Sigmoid colon (tissue), 7 donors: ENCODE results near the gene FAM193A. TPM values are rescaled to one million over a fixed set of nuclear protein-coding genes. Genes with fewer than 3 reads are reported as not detected.

Source experiments
- DNase-seq: peaks from one replicate; pipeline ENCODE4 v3.0.0-alpha.2; 2019
- H3K27ac ChIP-seq, 4 donors: fragments of 200-600 bp; sonication (generic); one replicate each; pipeline ENCODE4 v1.5.1; 2016 to 2019; ENCODE audit warnings: mild to moderate bottlenecking in 1 of 4
- H3K27me3 ChIP-seq, 3 donors: fragments of 200-600 bp; sonication (generic); one replicate each; pipeline ENCODE4 v1.5.1; 2019; ENCODE audit warnings: mild to moderate bottlenecking in 1 of 3
- H3K36me3 ChIP-seq, 4 donors: fragments of 200-600 bp; sonication (generic); one replicate each; pipeline ENCODE4 v1.5.1; 2016 to 2019
- H3K4me1 ChIP-seq, 4 donors: fragments of 200-600 bp; sonication (generic); one replicate each; pipeline ENCODE4 v1.5.1; 2017 to 2019
- H3K4me3 ChIP-seq, 4 donors: fragments of 200-600 bp; sonication (generic); one replicate each; pipeline ENCODE4 v1.5.1; 2017 to 2019; ENCODE audit warnings: mild to moderate bottlenecking in 2 of 4, moderate library complexity in 1 of 4
- H3K9me3 ChIP-seq, 4 donors: fragments of 200-600 bp in 3 of 4; sonication (generic) in 3 of 4; one replicate each; pipeline versions ENCODE4 v1.5.1 to v1.6.1; 2013 to 2019
- EP300 ChIP-seq, 4 donors: sonication (generic); formaldehyde crosslinking; IDR thresholded peaks; one replicate each; pipeline ENCODE4 v1.6.1; 2017; ENCODE audit warnings: antibody characterized with exemption in 4 of 4
- POLR2A ChIP-seq, 2 donors: fragments of 450-650 bp; IDR thresholded peaks; one replicate each; pipeline ENCODE4 v1.6.1; 2016; ENCODE audit warnings: antibody characterized with exemption in 2 of 2, mild to moderate bottlenecking in 2 of 2, moderate library complexity in 2 of 2
- POLR2AphosphoS5 ChIP-seq, 4 donors: sonication (generic); formaldehyde crosslinking; IDR thresholded peaks; one replicate each; pipeline ENCODE4 v1.6.1; 2017; ENCODE audit warnings: antibody characterized with exemption in 4 of 4
- WGBS, 2 donors: extraction: QIAGEN DNeasy Blood & Tissue Kit; methylation state at CpG; one replicate each; pipeline ENCODE4 v1.1.7; 2013; 5-methylcytosine and 5-hydroxymethylcytosine counted together
- intact Hi-C: fragments of 100-400 bp; cut with DNase I; formaldehyde crosslinking; loops from one replicate; pipeline ENCODE4 v1.15.1; 2023
- polyA plus RNA-seq, 3 donors: library from polyadenylated mRNA; stranded (reverse); fragments of 200-250 nt; gene quantifications; one replicate each; pipeline ENCODE4 v1.2.3, GENCODE V29; 2013
- total RNA-seq, 4 donors: library from RNA; depleted of rRNA; stranded (reverse); fragments of >200 nt; gene quantifications; one replicate each; pipeline ENCODE4 v1.1.0, GENCODE V29; 2016
- TF ChIP-seq, protein P1 (sequence below), 4 experiments: fragments of 450-650 bp in 3 of 4; fragments of 200-600 bp in 1 of 4; IDR thresholded peaks; one replicate each; pipeline ENCODE4 v1.5.1; 2016 to 2019; ENCODE audit warnings: antibody characterized with exemption in 4 of 4, mild to moderate bottlenecking in 3 of 4, moderate library complexity in 2 of 4
- donor health status: healthy with polysubstance abuse.
- donor health status: Bipolar disorder and iron deficiency.
- donor health status: healthy.

FAM193A gene
- total and polyA plus RNA-seq, 7 donors = 6.0 to 32.4 (median 17.4) TPM

- peak; percentile 66 for DNase-seq
- H3K27me3 ChIP-seq = no peaks in the 10 kb centered on the region
- H3K9me3 ChIP-seq = no peaks in the 10 kb centered on the region
- WGBS, 2 donors = 79 to 94% methylated on average over 9 of the region's 9 CpGs
- no peak overlapping the region for H3K4me3 ChIP-seq
- H3K27ac ChIP-seq = peak overlapping the region in 3 of 4 donors; percentile 56 to 68 (median 59)
- H3K36me3 ChIP-seq = peaks cover 14 to 81% (median 42%) of the 10 kb centered on the region in 4 donors
- intact Hi-C loops = no loop called here
- TF ChIP-seq, protein P1, sequence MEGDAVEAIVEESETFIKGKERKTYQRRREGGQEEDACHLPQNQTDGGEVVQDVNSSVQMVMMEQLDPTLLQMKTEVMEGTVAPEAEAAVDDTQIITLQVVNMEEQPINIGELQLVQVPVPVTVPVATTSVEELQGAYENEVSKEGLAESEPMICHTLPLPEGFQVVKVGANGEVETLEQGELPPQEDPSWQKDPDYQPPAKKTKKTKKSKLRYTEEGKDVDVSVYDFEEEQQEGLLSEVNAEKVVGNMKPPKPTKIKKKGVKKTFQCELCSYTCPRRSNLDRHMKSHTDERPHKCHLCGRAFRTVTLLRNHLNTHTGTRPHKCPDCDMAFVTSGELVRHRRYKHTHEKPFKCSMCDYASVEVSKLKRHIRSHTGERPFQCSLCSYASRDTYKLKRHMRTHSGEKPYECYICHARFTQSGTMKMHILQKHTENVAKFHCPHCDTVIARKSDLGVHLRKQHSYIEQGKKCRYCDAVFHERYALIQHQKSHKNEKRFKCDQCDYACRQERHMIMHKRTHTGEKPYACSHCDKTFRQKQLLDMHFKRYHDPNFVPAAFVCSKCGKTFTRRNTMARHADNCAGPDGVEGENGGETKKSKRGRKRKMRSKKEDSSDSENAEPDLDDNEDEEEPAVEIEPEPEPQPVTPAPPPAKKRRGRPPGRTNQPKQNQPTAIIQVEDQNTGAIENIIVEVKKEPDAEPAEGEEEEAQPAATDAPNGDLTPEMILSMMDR (IDR thresholded peaks at IDR 0.05) = no peak
- no peak for TF ChIP-seq POLR2A (IDR thresholded peaks at IDR 0.05)
- peak in 3 of 4 donors; percentile 61 to 80 (median 72) for TF ChIP-seq POLR2AphosphoS5 (IDR thresholded peaks at IDR 0.05)
- no peak for TF ChIP-seq EP300 (IDR thresholded peaks at IDR 0.05)
- peaks cover 0 to 26% (median 10%) of the 10 kb centered on the region in 4 donors for H3K4me1 ChIP-seq
Observed at GRCh38 chr4:2497931-2498330, 38.5 kb upstream of the FAM193A start.

- TF ChIP-seq POLR2A (IDR thresholded peaks at IDR 0.05) = no peak
- TF ChIP-seq EP300 (IDR thresholded peaks at IDR 0.05) = no peak
- TF ChIP-seq POLR2AphosphoS5 (IDR thresholded peaks at IDR 0.05) = no peak
- TF ChIP-seq, protein P1 (IDR thresholded peaks at IDR 0.05) = no peak
- H3K4me3 ChIP-seq = no peak overlapping the region
- H3K27ac ChIP-seq = no peak overlapping the region
- no peak for DNase-seq
- peaks cover 0 to 16% (median 5%) of the 10 kb centered on the region in 4 donors for H3K4me1 ChIP-seq
- no peaks in the 10 kb centered on the region for H3K9me3 ChIP-seq
- WGBS, 2 donors = 91% methylated on average over 2 of the region's 2 CpGs
- H3K27me3 ChIP-seq = no peaks in the 10 kb centered on the region
- intact Hi-C loops = no loop called here
- peaks cover 14 to 78% (median 40%) of the 10 kb centered on the region in 4 donors for H3K36me3 ChIP-seq
Observed at GRCh38 chr4:2500547-2500946, 35.9 kb upstream of the FAM193A start.

DNA sequence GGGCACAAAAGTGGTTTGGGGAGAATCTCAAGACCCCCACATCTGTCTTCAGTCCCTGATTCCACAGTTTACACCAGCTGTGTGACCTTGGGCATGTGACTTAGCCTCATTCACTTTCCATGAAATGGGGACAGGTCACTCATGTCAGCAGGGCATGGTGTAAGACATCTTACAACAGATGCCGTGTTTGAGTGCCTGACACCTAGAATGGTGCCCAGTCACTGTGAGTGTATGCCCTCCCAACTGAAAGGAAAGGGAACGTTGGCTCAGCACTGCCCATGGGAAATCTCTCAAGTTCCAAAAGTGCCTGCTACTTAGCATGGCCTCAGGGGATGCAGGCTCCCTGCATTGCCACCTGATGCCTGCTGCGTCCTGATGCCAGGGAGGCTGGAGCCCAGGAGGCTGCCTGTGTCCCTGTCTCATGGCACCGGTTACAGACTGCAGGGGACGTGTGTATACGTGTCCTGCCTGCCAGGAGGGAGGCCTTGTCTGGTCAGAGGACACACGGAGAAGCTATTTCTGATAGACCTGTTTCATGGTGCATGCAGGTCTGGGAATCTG, 35.3 kb upstream of the FAM193A start:
- Histone ChIP-seq H3K36me3 (peaks cover 14 to 79% (median 42%) of the 10 kb centered on the region in 4 donors), H3K4me1 (peaks cover 0 to 16% (median 5%) of the 10 kb centered on the region in 4 donors), H3K27me3 (no peaks in the 10 kb centered on the region), H3K9me3 (no peaks in the 10 kb centered on the region), H3K27ac (no peak overlapping the region), H3K4me3 (no peak overlapping the region)
- TF ChIP-seq EP300 (IDR thresholded peaks at IDR 0.05) (no peak), POLR2AphosphoS5 (IDR thresholded peaks at IDR 0.05) (no peak), POLR2A (IDR thresholded peaks at IDR 0.05) (no peak)
- TF ChIP-seq, protein P1 (IDR thresholded peaks at IDR 0.05) = no peak
- no peak for DNase-seq
- WGBS, 2 donors = 94 to 96% methylated on average over 7 of the region's 7 CpGs
- intact Hi-C loops = no loop called here

DNA sequence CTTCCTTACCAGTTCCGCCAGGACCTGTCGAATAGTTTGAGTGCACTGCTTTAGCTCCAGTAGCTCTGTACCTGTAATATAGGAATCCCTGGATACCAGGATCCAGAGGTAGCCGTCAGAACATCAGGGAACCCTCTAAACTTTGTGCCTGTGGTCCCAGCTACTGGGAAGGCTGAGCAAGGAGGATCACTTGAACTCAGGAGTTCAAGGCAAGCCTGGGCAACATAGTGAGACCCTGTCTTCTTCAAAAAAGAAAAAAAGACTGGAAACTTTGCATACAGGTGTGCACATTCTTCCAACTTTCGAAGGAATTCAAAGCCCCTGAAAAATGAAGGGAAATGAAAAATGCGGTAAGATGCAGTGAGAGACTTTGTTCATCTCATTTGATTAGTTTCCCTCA, 32.6 kb upstream of the FAM193A start:
- intact Hi-C loops = no loop called here
- 96 to 97% methylated on average over 5 of the region's 5 CpGs for WGBS, 2 donors
- Histone ChIP-seq H3K4me1 (no peaks in the 10 kb centered on the region), H3K9me3 (no peaks in the 10 kb centered on the region), H3K27ac (no peak overlapping the region), H3K27me3 (no peaks in the 10 kb centered on the region), H3K36me3 (peaks cover 12 to 78% (median 43%) of the 10 kb centered on the region in 4 donors), H3K4me3 (no peak overlapping the region)
- TF ChIP-seq POLR2AphosphoS5 (IDR thresholded peaks at IDR 0.05) (no peak), EP300 (IDR thresholded peaks at IDR 0.05) (no peak), POLR2A (IDR thresholded peaks at IDR 0.05) (no peak)
- TF ChIP-seq, protein P1 (IDR thresholded peaks at IDR 0.05) = no peak
- DNase-seq = no peak

- Histone ChIP-seq H3K36me3 (peaks cover 2 to 73% (median 26%) of the 10 kb centered on the region in 4 donors), H3K27me3 (no peaks in the 10 kb centered on the region), H3K4me3 (no peak overlapping the region), H3K4me1 (no peaks in the 10 kb centered on the region), H3K27ac (no peak overlapping the region), H3K9me3 (no peaks in the 10 kb centered on the region)
- DNase-seq = no peak
- 98 to 99% methylated on average over 4 of the region's 4 CpGs for WGBS, 2 donors
- no peak for TF ChIP-seq POLR2AphosphoS5 (IDR thresholded peaks at IDR 0.05)
- intact Hi-C loops = no loop called here
Observed at GRCh38 chr4:2507259-2507658, 29.2 kb upstream of the FAM193A start.
